NB4 (cell line): Measurements from ENCODE around the gene DIAPH3.

ENCODE experiments used
- POLR2A ChIP-seq: IDR thresholded peaks from 2 replicates; pipeline ENCODE4 v1.6.1; 2011; ENCODE audit warnings: mild to moderate bottlenecking; ENCODE audit not compliant: insufficient read length; ENCODE audit errors: extremely low read depth
- TF ChIP-seq, protein P1 (sequence below): IDR thresholded peaks from one replicate; pipeline ENCODE4 v1.5.1; 2012; ENCODE audit warnings: low read depth, low read length

DNA sequence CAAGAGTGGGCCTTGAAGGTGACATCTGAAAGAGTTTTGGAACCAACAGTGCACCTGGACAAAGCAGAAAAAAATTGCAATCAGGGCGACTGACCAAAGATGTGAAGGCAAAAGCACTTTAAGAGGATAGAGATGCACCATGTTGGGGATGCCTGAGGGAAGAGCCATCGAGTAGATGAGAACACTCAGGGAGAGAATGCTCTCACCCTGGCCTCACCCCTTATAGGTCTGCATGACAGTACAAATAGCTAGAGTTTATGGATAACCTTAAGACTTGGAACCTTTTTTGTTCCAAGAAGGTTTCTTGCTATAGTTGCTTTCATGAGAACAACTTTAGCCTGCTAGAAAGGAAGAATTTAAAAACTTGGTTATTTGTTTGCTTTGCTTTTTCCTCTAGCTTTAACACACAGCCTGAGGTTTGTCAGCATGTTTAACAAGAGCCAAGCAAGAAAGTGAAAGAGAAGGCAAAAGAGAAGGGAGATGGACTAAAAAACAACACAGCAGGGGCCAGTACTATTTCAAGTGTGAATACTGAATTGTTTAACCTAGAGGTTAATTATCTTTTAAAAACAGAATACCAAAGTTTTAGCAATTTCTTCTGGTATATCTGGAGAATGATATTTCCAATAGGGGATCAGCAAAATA lies 418.9 kb downstream of the DIAPH3 start:
- TF ChIP-seq, protein P1, sequence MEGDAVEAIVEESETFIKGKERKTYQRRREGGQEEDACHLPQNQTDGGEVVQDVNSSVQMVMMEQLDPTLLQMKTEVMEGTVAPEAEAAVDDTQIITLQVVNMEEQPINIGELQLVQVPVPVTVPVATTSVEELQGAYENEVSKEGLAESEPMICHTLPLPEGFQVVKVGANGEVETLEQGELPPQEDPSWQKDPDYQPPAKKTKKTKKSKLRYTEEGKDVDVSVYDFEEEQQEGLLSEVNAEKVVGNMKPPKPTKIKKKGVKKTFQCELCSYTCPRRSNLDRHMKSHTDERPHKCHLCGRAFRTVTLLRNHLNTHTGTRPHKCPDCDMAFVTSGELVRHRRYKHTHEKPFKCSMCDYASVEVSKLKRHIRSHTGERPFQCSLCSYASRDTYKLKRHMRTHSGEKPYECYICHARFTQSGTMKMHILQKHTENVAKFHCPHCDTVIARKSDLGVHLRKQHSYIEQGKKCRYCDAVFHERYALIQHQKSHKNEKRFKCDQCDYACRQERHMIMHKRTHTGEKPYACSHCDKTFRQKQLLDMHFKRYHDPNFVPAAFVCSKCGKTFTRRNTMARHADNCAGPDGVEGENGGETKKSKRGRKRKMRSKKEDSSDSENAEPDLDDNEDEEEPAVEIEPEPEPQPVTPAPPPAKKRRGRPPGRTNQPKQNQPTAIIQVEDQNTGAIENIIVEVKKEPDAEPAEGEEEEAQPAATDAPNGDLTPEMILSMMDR: no peak
- TF ChIP-seq POLR2A: no peak
